Neural progenitor cell (in vitro differentiated cells): ENCODE results near the gene ZNF148.

Source experiments
- EZH2phosphoT487 ChIP-seq: fragments of 200-600 bp; sonication (generic); IDR thresholded peaks from 2 replicates; pipeline ENCODE4 v1.6.1; 2017; ENCODE audit warnings: antibody characterized with exemption
- TF ChIP-seq, protein P1 (sequence below): fragments of 200-600 bp; sonication (generic); IDR thresholded peaks from 2 replicates; pipeline ENCODE4 v1.5.1; 2017; ENCODE audit warnings: antibody characterized with exemption, mild to moderate bottlenecking

DNA sequence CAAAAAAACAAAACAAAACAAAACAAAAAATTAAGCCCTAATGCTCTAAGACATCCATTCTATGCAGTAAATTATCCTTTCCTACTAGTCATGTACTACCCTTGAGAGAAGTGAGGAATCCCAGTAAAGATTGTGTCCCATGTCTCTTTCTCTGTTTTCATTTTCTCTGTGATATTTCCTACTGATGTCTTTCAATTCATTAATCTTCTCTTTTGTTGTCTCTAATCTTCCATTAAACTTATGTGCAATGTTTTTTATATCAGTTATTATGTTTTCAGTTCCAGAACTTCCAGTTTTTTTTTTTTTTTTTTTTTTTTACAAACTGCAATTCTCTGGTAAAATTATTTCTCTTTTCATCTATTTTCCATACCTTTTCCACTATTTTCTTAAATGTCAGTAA is 118.5 kb downstream of the ZNF148 start:
- TF ChIP-seq, protein P1, sequence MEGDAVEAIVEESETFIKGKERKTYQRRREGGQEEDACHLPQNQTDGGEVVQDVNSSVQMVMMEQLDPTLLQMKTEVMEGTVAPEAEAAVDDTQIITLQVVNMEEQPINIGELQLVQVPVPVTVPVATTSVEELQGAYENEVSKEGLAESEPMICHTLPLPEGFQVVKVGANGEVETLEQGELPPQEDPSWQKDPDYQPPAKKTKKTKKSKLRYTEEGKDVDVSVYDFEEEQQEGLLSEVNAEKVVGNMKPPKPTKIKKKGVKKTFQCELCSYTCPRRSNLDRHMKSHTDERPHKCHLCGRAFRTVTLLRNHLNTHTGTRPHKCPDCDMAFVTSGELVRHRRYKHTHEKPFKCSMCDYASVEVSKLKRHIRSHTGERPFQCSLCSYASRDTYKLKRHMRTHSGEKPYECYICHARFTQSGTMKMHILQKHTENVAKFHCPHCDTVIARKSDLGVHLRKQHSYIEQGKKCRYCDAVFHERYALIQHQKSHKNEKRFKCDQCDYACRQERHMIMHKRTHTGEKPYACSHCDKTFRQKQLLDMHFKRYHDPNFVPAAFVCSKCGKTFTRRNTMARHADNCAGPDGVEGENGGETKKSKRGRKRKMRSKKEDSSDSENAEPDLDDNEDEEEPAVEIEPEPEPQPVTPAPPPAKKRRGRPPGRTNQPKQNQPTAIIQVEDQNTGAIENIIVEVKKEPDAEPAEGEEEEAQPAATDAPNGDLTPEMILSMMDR, result no peak
- no peak for TF ChIP-seq EZH2phosphoT487
